DOHH2 (cell line): Measurements from ENCODE around the gene SCYL1.

Experiments used
- H3F3A ChIP-seq: fragments of 200-600 bp; sonication (generic), shearing (Covaris generic); 2 replicates; pipeline ENCODE4 v1.6.0; 2016; ENCODE audit warnings: antibody characterized with exemption, mild to moderate bottlenecking; ENCODE audit not compliant: control insufficient read depth, insufficient read depth
- H3K27ac ChIP-seq: fragments of 200-600 bp; sonication (generic); 2 replicates; pipeline ENCODE4 v1.5.1; 2014; ENCODE audit warnings: low read depth, mild to moderate bottlenecking, low read length, moderate library complexity
- H3K27me3 ChIP-seq: fragments of 200-600 bp; sonication (generic); 2 replicates; pipeline ENCODE4 v1.6.1; 2014; ENCODE audit warnings: mild to moderate bottlenecking, low read length, mixed read lengths; ENCODE audit not compliant: control insufficient read depth
- H3K36me3 ChIP-seq: fragments of 200-600 bp; sonication (generic); 2 replicates; pipeline ENCODE4 v1.6.1; 2014; ENCODE audit warnings: mild to moderate bottlenecking, low read length, moderate library complexity, mixed read lengths; ENCODE audit not compliant: control insufficient read depth
- H3K4me1 ChIP-seq: fragments of 200-600 bp; sonication (generic); 2 replicates; pipeline ENCODE4 v1.6.1; 2014; ENCODE audit warnings: mild to moderate bottlenecking, low read length, mixed read lengths; ENCODE audit not compliant: control insufficient read depth
- H3K4me2 ChIP-seq: fragments of 200-600 bp; sonication (generic); 2 replicates; pipeline ENCODE4 v1.6.0; 2014; ENCODE audit warnings: mild to moderate bottlenecking, low read length, moderate library complexity
- H3K4me3 ChIP-seq: fragments of 200-600 bp; sonication (generic); 2 replicates; pipeline ENCODE4 v1.5.1; 2014; ENCODE audit warnings: mild to moderate bottlenecking, low read length, mixed read lengths
- H3K79me2 ChIP-seq: fragments of 200-600 bp; sonication (generic); 2 replicates; pipeline ENCODE4 v1.6.1; 2014; ENCODE audit warnings: mild to moderate bottlenecking, low read length, mixed read lengths; ENCODE audit not compliant: control insufficient read depth
- H3K9me2 ChIP-seq: fragments of 200-600 bp; sonication (generic); replicated peaks from 2 replicates; pipeline ENCODE4 v1.6.1; 2014; ENCODE audit warnings: mild to moderate bottlenecking, low read length, mixed read lengths; ENCODE audit not compliant: control insufficient read depth
- H3K9me3 ChIP-seq: fragments of 200-600 bp; sonication (generic); 2 replicates; pipeline ENCODE4 v1.6.1; 2014; ENCODE audit warnings: antibody characterized with exemption, low read length, mixed read lengths; ENCODE audit not compliant: control insufficient read depth, insufficient read depth
- H4K20me1 ChIP-seq: fragments of 200-600 bp; sonication (generic); 2 replicates; pipeline ENCODE4 v1.6.0; 2014; ENCODE audit warnings: low read depth, mild to moderate bottlenecking, antibody characterized with exemption, low read length, moderate library complexity; ENCODE audit not compliant: control insufficient read depth, insufficient read depth
- CTCF ChIP-seq: fragments of 200-600 bp; sonication (generic); IDR thresholded peaks from one replicate; pipeline ENCODE4 v1.5.1; 2014; ENCODE audit warnings: antibody characterized with exemption, mild to moderate bottlenecking, low read depth, low read length; ENCODE audit not compliant: poor library complexity, severe bottlenecking
- EZH2phosphoT487 ChIP-seq: fragments of 200-600 bp; sonication (generic); IDR thresholded peaks from 2 replicates; pipeline ENCODE4 v1.6.1; 2017; ENCODE audit warnings: borderline replicate concordance, mild to moderate bottlenecking, antibody characterized with exemption, low read length, moderate library complexity, mixed read lengths

Gene SCYL1

DNA sequence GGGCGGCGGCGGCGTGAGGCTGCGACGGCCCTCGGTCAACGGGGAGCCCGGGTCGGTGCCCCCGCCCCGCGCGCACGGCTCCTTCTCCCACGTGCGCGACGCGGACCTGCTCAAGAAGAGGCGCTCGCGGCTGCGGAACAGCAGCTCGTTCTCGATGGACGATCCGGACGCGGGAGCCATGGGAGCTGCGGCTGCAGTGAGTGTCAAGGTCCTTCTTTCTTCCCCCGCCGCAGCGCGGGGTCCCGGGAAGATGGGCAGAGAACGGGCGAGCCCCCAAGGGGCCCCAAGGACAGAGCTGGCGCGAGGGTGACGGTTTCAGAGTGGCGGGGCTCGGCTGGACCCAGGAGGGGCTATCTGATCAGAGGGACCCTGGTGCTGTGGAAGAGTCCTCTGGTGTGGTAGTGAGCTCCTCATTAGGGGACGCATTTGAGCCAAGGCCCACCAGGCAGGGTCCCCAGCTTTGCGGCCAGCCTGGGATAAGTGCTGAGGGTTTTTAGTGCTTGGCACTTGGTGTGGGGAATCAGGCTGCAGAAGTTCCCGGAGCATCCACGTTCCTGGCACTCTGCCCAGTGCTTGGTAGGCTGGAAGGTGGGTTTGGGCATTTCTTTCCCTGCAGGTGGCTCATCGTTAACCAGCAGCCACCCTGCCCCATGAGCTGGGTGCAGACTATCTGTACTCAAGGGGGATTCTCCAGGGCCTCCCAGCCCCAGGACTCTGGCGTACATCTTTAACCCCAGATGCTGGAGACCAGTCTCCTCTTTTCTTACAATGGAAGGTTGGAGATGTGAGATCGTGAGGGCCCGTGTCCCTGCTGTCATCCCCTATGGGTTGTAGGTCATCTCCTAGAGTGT is 60.7 kb downstream of the SCYL1 start:
- peaks cover 28% of the 10 kb centered on the region for H3K4me1 ChIP-seq
- H3K27ac ChIP-seq, result no peak overlapping the region
- no peak overlapping the region for H3K4me3 ChIP-seq
- no peak overlapping the region for H3K4me2 ChIP-seq
- H3K36me3 ChIP-seq, result peaks cover 12% of the 10 kb centered on the region
- no peaks in the 10 kb centered on the region for H3K79me2 ChIP-seq
- no peak for TF ChIP-seq EZH2phosphoT487
- TF ChIP-seq CTCF, result no peak
- H3K27me3 ChIP-seq, result no peaks in the 10 kb centered on the region
- H3F3A ChIP-seq, result 0 out of 2 replicates have a peak, but pooled peaks cover 3% of the 10 kb centered on the region
- H3K9me2 ChIP-seq, result no peaks in the 10 kb centered on the region
- H3K9me3 ChIP-seq, result no peaks in the 10 kb centered on the region
- H4K20me1 ChIP-seq, result no peaks in the 10 kb centered on the region

- Histone ChIP-seq H3K9me2 (no peaks in the 10 kb centered on the region), H4K20me1 (no peaks in the 10 kb centered on the region), H3K9me3 (no peaks in the 10 kb centered on the region), H3K79me2 (no peaks in the 10 kb centered on the region), H3K27me3 (no peaks in the 10 kb centered on the region), H3K4me2 (no peak overlapping the region), H3K4me1 (peaks cover 28% of the 10 kb centered on the region), H3K4me3 (no peak overlapping the region), H3K36me3 (peaks cover 9% of the 10 kb centered on the region), H3F3A (0 out of 2 replicates have a peak, but pooled peaks cover 3% of the 10 kb centered on the region), H3K27ac (no peak overlapping the region)
- TF ChIP-seq EZH2phosphoT487 (no peak), CTCF (no peak)
Observed at GRCh38 chr11:65586247-65586630, 61.4 kb downstream of the SCYL1 start.

- Histone ChIP-seq H3K4me3 (no peak overlapping the region), H3K9me2 (no peaks in the 10 kb centered on the region), H3K27ac (no peak overlapping the region), H3F3A (0 out of 2 replicates have a peak, but pooled peaks cover 3% of the 10 kb centered on the region), H3K79me2 (no peaks in the 10 kb centered on the region), H3K27me3 (no peaks in the 10 kb centered on the region), H3K36me3 (peaks cover 9% of the 10 kb centered on the region), H4K20me1 (no peaks in the 10 kb centered on the region), H3K4me2 (no peak overlapping the region), H3K4me1 (peaks cover 28% of the 10 kb centered on the region), H3K9me3 (no peaks in the 10 kb centered on the region)
- TF ChIP-seq EZH2phosphoT487 (no peak), CTCF (no peak)
Observed at GRCh38 chr11:65586676-65587075, 61.8 kb downstream of the SCYL1 start.
